ENCODE measurements around the gene SLC16A13. TPM values are rescaled to one million over a fixed set of nuclear protein-coding genes. Genes with fewer than 3 reads are reported as not detected.

The SLC16A13 gene
- polyA plus RNA-seq, 3 donors from 2014 or later, result 0.49 to 2.6 (median 2.1) TPM

DNA sequence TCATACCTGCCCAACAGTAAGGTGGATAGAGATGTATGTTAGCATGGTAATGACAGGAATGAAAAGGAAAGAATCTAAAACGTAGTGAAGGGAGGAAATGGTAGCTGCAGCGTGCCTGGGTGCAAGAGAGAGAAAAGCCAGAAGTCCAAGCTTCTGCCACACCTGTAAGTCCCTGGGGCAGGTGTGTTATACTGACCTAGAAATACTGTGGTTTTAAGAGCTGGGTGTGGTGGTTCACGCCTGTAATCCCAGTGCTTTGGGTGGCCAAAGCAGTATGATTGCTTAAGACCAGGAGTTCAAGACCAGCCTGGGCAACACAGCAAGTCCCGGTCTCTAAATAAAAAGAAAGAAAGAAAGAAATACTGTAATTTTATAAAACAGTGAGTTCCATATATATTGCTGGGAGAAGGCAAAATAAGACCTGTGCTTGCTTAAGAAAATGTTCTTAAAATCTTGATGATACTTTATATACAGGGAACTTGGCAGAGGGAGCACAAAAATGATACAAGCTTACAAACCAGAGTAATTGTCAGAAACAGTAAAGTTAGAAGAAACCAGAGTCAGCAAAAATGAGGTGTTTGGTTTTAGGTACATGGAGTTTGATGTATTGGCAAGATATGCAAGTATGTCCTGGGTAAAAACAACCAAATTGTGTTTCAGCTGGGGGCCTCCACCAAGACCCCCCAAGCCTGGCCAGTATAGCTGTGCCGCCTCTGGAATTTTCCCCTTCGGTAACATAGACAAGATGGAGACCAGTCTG, 33.3 kb upstream of the SLC16A13 start:
- no peak for DNase-seq
- no peak overlapping the region for H3K4me3 Mint-ChIP-seq
- H3K9me3 Mint-ChIP-seq, result no peaks in the 10 kb centered on the region
- peaks cover 15 to 41% (median 18%) of the 10 kb centered on the region in 3 donors for H3K36me3 Mint-ChIP-seq
- peak overlapping the region in 2 of 6 donors; percentile 8 to 81 for H3K27ac Mint-ChIP-seq
- H3K27me3 Mint-ChIP-seq (ENCODE audit: low read depth in 3 of 3), result peaks cover 1 to 3% (median 2%) of the 10 kb centered on the region in 3 donors
- peaks cover 23 to 29% of the 10 kb centered on the region in 2 donors for H3K4me1 Mint-ChIP-seq

DNA sequence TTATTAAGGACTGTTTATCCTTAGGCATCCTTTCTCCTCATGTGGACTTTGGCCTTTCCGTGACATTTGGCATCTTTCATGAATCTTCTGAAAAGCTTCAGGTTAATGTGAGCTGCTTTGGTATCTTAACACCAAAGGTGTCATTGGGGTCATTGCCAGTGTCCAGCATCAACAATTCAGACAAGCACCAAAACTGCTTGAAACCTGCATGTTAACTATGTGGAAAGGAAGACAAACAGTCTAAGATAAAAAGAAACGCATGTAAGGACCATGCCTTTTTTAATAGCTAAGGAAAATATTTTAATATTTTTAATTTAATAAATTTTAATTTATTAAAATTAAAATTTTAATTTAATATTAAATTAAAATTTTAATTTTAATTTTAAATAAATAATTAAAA, 32.1 kb upstream of the SLC16A13 start:
- Mint-ChIP-seq H3K27me3 (ENCODE audit: low read depth in 3 of 3) (peaks cover 1 to 3% (median 2%) of the 10 kb centered on the region in 3 donors), H3K4me3 (no peak overlapping the region), H3K27ac (peak overlapping the region in 1 of 6 donors; percentile 56), H3K9me3 (no peaks in the 10 kb centered on the region), H3K36me3 (peaks cover 8 to 32% (median 11%) of the 10 kb centered on the region in 3 donors), H3K4me1 (peaks cover 25 to 34% of the 10 kb centered on the region in 2 donors)
- no peak for DNase-seq

DNA sequence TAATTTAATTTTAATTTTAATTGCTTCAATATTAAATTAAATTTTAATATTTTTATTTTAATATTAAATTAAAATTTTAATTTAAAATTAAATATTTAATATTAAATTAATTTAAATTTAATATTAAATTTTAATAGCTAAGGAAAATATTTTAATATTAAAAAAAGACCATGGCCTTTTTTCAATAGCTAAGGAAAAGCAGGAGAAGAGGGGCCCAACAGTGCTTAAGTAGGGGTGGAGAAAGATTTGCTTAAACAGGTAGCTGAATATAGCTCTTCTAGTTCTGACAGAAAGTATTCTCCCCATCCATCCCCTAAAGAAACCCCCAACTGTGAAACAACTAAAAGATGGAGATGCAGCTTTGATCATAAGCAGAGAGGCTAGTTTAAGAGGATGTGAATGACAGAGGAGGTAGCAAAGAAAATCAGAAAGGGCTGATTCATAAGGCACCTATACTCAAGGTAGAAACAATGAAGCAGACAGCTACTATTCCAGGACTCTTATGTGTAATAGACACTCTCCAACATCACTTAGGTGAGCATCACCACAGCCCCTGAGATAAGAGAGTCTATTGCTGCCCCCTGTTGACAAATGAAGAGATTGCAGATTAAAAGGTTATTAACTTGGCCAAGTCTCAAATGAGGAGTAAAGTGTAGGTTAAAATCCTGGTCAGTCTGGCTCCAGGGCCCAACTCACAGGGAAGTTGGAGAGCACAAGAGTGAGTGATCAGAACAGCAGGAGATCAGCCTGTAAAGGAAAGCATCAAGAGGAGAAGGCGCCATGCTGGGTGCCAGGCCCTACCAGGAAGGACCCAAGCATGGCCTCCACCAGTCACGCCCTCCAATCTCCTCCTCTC, 31.2 kb upstream of the SLC16A13 start:
- H3K27me3 Mint-ChIP-seq (ENCODE audit: low read depth in 3 of 3), result peaks cover 1 to 3% (median 2%) of the 10 kb centered on the region in 3 donors
- H3K27ac Mint-ChIP-seq, result peak overlapping the region; percentile 15 to 88 (median 40)
- H3K36me3 Mint-ChIP-seq, result peaks cover 6 to 30% (median 11%) of the 10 kb centered on the region in 3 donors
- H3K4me1 Mint-ChIP-seq, result peaks cover 33 to 40% of the 10 kb centered on the region in 2 donors
- peak; percentile 69 to 73 (median 71) for DNase-seq
- H3K4me3 Mint-ChIP-seq, result no peak overlapping the region
- no peaks in the 10 kb centered on the region for H3K9me3 Mint-ChIP-seq

DNA sequence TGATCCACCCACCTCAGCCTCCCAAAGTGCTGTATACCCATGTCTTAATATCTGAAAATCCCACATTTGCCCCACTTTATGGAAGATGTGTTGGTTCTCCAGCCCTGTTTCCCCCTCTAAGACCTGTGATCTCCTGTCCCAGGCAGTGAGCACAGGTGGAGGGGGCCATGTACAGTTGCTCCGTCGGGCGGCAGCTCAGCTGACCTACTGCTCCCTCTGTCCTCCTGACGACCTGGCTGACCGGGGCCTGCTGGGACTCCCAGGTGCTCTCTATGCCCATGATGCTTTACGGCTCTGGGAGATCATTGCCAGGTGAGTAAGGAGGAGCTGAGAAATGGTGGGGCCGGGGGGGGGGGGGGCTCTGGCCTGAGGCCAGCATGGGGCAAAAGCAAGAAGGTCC, 30.1 kb upstream of the SLC16A13 start:
- DNase-seq, result no peak
- Mint-ChIP-seq H3K36me3 (peaks cover 0 to 25% (median 9%) of the 10 kb centered on the region in 3 donors), H3K4me1 (peaks cover 44 to 51% of the 10 kb centered on the region in 2 donors), H3K9me3 (no peaks in the 10 kb centered on the region), H3K4me3 (no peak overlapping the region), H3K27me3 (ENCODE audit: low read depth in 3 of 3) (peaks cover 0 to 3% (median 2%) of the 10 kb centered on the region in 3 donors), H3K27ac (no peak overlapping the region)

DNA sequence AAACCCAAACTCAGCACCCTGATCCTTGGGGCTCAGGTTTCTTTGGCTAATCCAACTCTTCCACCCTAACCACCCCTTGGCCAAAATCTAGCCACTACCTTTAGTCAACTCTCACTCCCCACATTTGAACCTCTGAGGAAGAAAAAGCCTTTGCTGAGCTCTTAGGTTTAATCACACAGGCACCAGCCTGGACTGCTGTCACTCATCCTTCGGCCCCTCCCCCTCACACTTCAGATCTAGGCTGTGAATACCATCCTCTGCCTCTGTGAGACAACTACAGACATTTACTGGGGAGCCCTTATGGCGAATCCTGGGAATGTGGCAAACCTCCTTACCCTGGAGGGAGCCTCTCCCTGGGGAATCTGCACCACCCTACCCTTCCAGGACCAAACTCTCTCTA, 28.7 kb upstream of the SLC16A13 start:
- peaks cover 4 to 8% (median 8%) of the 10 kb centered on the region in 3 donors for H3K27me3 Mint-ChIP-seq (ENCODE audit: low read depth in 3 of 3)
- H3K9me3 Mint-ChIP-seq, result no peaks in the 10 kb centered on the region
- DNase-seq, result no peak
- H3K4me3 Mint-ChIP-seq, result no peak overlapping the region
- peaks cover 0 to 15% (median 6%) of the 10 kb centered on the region in 3 donors for H3K36me3 Mint-ChIP-seq
- H3K27ac Mint-ChIP-seq, result peak overlapping the region in 4 of 6 donors; percentile 42 to 71 (median 55)
- H3K4me1 Mint-ChIP-seq, result peaks cover 55 to 62% of the 10 kb centered on the region in 2 donors

DNA sequence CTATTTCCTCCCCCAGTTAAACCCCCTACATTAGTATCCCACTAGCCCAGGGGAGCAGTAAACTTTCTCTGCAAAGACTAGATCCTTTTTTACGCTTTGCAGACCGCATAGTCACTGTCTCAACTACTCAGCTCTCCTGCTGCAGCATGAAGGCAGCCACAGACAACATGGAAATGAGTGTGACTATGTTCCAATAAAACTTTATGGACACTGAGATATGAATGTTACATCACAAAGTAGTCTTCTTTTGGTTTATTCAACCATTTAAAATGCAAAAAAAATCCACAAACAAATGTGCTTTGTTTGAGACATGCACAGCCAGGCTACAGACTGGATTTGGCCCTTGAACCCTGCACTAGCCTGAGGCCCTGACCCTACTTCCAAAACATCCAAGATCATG, 25.3 kb upstream of the SLC16A13 start:
- Mint-ChIP-seq H3K9me3 (no peaks in the 10 kb centered on the region), H3K4me1 (peaks cover 68 to 71% of the 10 kb centered on the region in 2 donors), H3K36me3 (peaks cover 0 to 4% (median 4%) of the 10 kb centered on the region in 3 donors), H3K27ac (peak overlapping the region in 5 of 6 donors; percentile 62 to 100 (median 100)), H3K27me3 (ENCODE audit: low read depth in 3 of 3) (peaks cover 20 to 29% (median 24%) of the 10 kb centered on the region in 3 donors), H3K4me3 (peak overlapping the region; percentile 69 to 98 (median 71))
- no peak for DNase-seq

DNA sequence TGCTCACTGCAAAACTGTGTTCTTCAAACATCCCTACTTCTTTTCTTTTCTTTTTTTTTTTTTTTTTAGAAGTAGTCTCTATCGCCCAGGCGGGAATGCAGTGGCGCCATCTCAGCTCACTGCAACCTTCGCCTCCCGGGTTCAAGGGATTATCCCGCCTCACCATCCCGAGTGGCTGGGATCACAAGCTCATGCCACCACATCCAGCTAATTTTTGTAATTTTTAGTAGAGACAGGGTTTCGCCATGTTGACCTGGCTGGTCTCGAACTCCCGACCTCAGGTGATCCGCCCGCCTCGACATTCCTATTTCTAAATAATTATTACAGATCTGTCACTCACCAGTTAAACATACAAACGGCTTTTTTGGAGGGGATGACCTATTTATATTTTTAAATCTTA, 24.4 kb upstream of the SLC16A13 start:
- DNase-seq, result no peak
- Mint-ChIP-seq H3K27ac (peak overlapping the region; percentile 100), H3K9me3 (no peaks in the 10 kb centered on the region), H3K4me3 (peak overlapping the region; percentile 96 to 98 (median 97)), H3K27me3 (ENCODE audit: low read depth in 3 of 3) (peaks cover 20 to 32% (median 27%) of the 10 kb centered on the region in 3 donors), H3K4me1 (peaks cover 77 to 80% of the 10 kb centered on the region in 2 donors), H3K36me3 (peaks cover 0 to 4% (median 4%) of the 10 kb centered on the region in 3 donors)

DNA sequence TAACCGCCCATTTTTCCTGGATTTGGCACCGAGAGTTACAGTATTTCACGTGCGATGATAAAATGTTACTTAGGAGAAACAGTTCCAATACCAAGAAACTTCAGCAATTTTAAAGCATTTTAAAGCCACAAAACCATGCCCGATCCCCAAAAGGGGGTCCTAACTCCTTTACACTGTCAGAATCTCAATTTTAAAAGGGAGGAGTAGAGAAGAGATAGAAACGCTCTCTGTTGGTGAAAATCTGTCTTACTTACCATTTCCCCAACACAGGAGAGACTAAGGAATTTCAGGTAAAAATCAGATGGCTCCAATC, 23.9 kb upstream of the SLC16A13 start:
- DNase-seq, result no peak
- H3K36me3 Mint-ChIP-seq, result peaks cover 0 to 4% (median 4%) of the 10 kb centered on the region in 3 donors
- H3K27me3 Mint-ChIP-seq (ENCODE audit: low read depth in 3 of 3), result peaks cover 20 to 32% (median 27%) of the 10 kb centered on the region in 3 donors
- H3K4me1 Mint-ChIP-seq, result peaks cover 82 to 83% of the 10 kb centered on the region in 2 donors
- H3K27ac Mint-ChIP-seq, result peak overlapping the region; percentile 100
- peak overlapping the region; percentile 96 to 98 (median 97) for H3K4me3 Mint-ChIP-seq
- H3K9me3 Mint-ChIP-seq, result no peaks in the 10 kb centered on the region

DNA sequence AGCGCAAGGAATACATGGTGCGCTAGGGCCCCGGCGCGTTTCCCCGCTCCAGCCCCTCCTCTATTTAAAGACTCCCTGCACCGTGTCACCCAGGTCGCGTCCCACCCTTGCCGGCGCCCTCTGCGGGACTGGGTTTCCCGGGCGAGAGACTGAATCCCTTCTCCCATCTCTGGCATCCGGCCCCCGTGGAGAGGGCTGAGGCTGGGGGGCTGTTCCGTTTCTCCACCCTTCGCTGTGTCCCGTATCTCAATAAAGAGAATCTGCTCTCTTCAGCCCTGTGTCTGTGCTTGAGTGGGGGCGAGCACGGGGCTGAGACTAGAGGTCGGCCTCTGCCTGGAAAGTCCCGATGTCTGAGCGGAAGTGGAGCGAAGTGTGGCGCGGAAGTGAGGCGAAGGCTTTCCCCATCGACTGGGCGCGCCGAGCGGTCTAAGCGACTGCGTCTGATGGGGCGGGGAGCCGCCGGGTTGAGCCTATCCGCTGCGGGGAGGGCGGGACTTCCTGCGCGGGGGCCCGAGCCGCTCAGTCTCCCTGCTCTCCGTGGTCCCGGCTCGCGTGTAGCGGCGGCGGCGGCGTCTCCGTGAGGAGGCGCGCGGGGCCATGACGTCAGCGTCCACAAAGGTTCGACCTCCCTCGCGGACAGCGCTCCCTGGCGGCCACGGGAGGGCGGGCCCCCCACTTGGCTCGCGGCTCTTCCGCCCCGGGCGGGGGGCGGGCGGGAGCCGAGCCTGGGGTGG, 21.4 kb upstream of the SLC16A13 start:
- peaks cover 20 to 39% (median 27%) of the 10 kb centered on the region in 3 donors for H3K27me3 Mint-ChIP-seq (ENCODE audit: low read depth in 3 of 3)
- DNase-seq, result peak; percentile 97 to 98 (median 98)
- H3K4me1 Mint-ChIP-seq, result peaks cover 82 to 86% of the 10 kb centered on the region in 2 donors
- H3K4me3 Mint-ChIP-seq, result peak overlapping the region; percentile 96 to 98 (median 97)
- H3K27ac Mint-ChIP-seq, result peak overlapping the region; percentile 100
- peaks cover 4 to 5% (median 4%) of the 10 kb centered on the region in 3 donors for H3K36me3 Mint-ChIP-seq
- H3K9me3 Mint-ChIP-seq, result no peaks in the 10 kb centered on the region

DNA sequence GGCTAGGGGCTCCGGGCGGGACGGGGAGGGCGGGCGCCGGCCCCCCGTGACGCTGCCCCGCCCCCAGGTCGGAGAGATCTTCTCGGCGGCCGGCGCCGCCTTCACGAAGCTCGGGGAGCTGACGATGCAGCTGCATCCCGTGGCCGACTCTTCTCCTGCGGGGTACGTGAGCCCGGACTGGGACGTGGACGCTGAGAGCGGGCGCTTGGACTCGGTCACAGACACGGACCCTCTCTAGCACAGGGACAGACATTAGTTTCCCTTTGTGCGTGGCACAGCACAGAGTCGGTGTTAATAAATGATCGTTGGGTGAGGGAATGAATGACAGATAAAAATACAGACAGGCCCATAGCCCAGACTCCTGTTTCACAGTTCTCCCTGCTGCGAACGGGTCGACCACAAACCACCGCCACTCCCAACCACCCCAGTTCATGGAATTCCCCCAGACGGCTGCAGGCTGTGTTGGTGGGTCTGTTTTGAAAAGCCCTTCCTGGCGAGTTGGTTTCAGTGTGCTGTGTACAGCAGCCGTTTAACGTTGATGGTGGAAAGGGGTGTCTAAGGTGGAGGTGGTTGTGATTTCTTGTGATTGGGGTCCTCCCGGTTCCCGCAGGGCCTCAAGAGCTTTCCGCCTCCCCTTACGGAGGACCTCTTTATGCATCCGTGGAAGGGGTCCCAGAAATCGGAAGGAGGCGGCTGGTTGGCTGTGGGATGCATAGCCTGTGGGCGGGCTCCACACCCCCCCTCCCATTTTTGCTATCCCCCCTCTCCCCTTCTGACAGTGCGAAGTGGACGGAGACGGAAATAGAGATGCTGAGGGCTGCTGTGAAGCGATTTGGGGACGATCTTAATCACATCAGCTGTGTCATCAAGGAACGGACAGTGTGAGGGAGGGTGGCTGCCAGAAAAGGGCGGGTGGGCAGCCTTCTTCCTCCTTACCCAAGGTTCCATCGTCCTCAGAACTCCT, 20.5 kb upstream of the SLC16A13 start:
- peaks cover 75 to 79% of the 10 kb centered on the region in 2 donors for H3K4me1 Mint-ChIP-seq

DNA sequence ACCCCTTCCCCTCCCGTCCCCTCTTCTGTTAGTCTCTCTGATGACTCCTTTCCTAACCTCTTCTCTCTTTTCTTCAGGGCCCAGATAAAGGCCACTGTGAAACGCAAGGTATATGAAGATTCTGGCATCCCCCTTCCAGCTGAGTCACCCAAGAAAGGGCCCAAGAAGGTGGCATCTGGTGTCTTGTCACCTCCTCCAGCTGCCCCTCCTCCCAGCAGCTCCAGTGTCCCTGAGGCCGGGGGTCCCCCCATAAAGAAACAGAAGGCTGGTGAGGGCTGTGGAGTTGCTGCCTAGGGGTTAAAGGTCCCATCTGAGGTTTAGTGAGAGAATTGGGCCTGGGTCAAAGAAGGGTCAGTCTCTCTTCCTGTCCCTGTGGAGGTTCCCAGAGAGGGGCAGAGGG, 19.4 kb upstream of the SLC16A13 start:
- peak overlapping the region; percentile 98 to 100 (median 99) for H3K27ac Mint-ChIP-seq
- H3K9me3 Mint-ChIP-seq, result no peaks in the 10 kb centered on the region
- H3K4me3 Mint-ChIP-seq, result peak overlapping the region; percentile 83 to 97 (median 94)
- peaks cover 75 to 77% of the 10 kb centered on the region in 2 donors for H3K4me1 Mint-ChIP-seq
- peaks cover 20 to 43% (median 29%) of the 10 kb centered on the region in 3 donors for H3K27me3 Mint-ChIP-seq (ENCODE audit: low read depth in 3 of 3)
- DNase-seq, result no peak
- peaks cover 0 to 5% (median 4%) of the 10 kb centered on the region in 3 donors for H3K36me3 Mint-ChIP-seq

More for the DNA sequence above, 20.5 kb upstream of the SLC16A13 start:
- H3K36me3 Mint-ChIP-seq, result peaks cover 0 to 5% (median 4%) of the 10 kb centered on the region in 3 donors
- peak overlapping the region; percentile 83 to 97 (median 94) for H3K4me3 Mint-ChIP-seq
- peak; percentile 83 to 90 (median 87) for DNase-seq
- H3K9me3 Mint-ChIP-seq, result no peaks in the 10 kb centered on the region
- peak overlapping the region; percentile 98 to 100 (median 99) for H3K27ac Mint-ChIP-seq
- H3K27me3 Mint-ChIP-seq (ENCODE audit: low read depth in 3 of 3), result peaks cover 20 to 39% (median 27%) of the 10 kb centered on the region in 3 donors
